Measurements from ENCODE around the gene SKA3. TPM values are rescaled to one million over a fixed set of nuclear protein-coding genes. Genes with fewer than 3 reads are reported as not detected.
"Not testable (repeated sequence)": the region's sequence is repeated elsewhere in the genome, so short reads cannot be mapped to it uniquely, and the experiment has no call there.

The SKA3 gene
- polyA plus RNA-seq, 1 of the 3 experiments (the other 2 are of a cell fraction) = 5.9 TPM

GRCh38 chr13:21173767-21174166 is 2.6 kb downstream of the SKA3 start:
- H3K4me1 ChIP-seq (ENCODE audit: control insufficient read depth in 1 of 2, insufficient read depth in 2 of 2, low read depth in 1 of 2, low read length in 1 of 2); DNase-seq; H3K9me3 ChIP-seq; H3K9ac ChIP-seq; CTCF ChIA-PET; H4K20me1 ChIP-seq (ENCODE audit: insufficient read depth); H2AFZ ChIP-seq (ENCODE audit: low read depth); H3K27ac ChIP-seq (ENCODE audit: low read depth in 2 of 2, low read length in 1 of 2); H3K9me2 ChIP-seq; H3K4me3 ChIP-seq (ENCODE audit: low read depth in 2 of 2, low read length in 1 of 2); H3K4me2 ChIP-seq; POLR2A ChIA-PET; H3K27me3 ChIP-seq (ENCODE audit: insufficient read depth): not testable (repeated sequence)
- Histone ChIP-seq H3K36me3 (replicated peaks in 1 of 2; ENCODE audit: control insufficient read depth in 1 of 2, insufficient read depth in 2 of 2, low read length in 1 of 2) (peaks cover 0 to 11% of the 10 kb centered on the region in 2 experiments), H3F3A (replicated peaks; ENCODE audit: insufficient read depth) (peaks cover 15% of the 10 kb centered on the region), H3K79me2 (ENCODE audit: insufficient read depth) (peaks cover 94% of the 10 kb centered on the region)
- 0% methylated on average over 1 of the region's 1 CpG for WGBS (ENCODE audit: low lambda C conversion rate)

GRCh38 chr13:21171420-21171819 is 4.9 kb downstream of the SKA3 start:
- H3K4me1 ChIP-seq (ENCODE audit: control insufficient read depth in 1 of 2, insufficient read depth in 2 of 2, low read depth in 1 of 2, low read length in 1 of 2) = peaks cover 0 to 5% of the 10 kb centered on the region in 2 experiments; a peak in 1 of 4 replicates
- 98% methylated on average over 9 of the region's 9 CpGs for WGBS (ENCODE audit: low lambda C conversion rate)
- TF ChIP-seq NFIC (IDR thresholded peaks at IDR 0.05; ENCODE audit: borderline replicate concordance) (no peak), JUND (IDR thresholded peaks at IDR 0.05) (no peak), GATA2 (CRISPR knock-in tag; IDR thresholded peaks at IDR 0.05) (no peak), IRF3 (IDR thresholded peaks at IDR 0.05; ENCODE audit: low read depth, low read length) (no peak), EP300 (IDR thresholded peaks at IDR 0.05; ENCODE audit: borderline replicate concordance in 1 of 2, low read depth in 1 of 2, low read length in 1 of 2) (no peak), ZBTB33 (IDR thresholded peaks at IDR 0.05; ENCODE audit: borderline replicate concordance, low read depth) (no peak), FOSL2 (IDR thresholded peaks at IDR 0.05; ENCODE audit: borderline replicate concordance, low read depth) (no peak), TAF1 (IDR thresholded peaks at IDR 0.05; ENCODE audit: borderline replicate concordance, low read depth, low read length) (no peak), TCF12 (IDR thresholded peaks at IDR 0.05) (no peak), YY1 (IDR thresholded peaks at IDR 0.05; ENCODE audit: low read depth) (no peak), ELF1 (IDR thresholded peaks at IDR 0.05) (no peak), SIN3A (IDR thresholded peaks at IDR 0.05; ENCODE audit: borderline replicate concordance, low read depth, low read length) (no peak), RXRA (IDR thresholded peaks at IDR 0.05; ENCODE audit: borderline replicate concordance, low read depth) (no peak)
- TF ChIP-seq, protein P1, sequence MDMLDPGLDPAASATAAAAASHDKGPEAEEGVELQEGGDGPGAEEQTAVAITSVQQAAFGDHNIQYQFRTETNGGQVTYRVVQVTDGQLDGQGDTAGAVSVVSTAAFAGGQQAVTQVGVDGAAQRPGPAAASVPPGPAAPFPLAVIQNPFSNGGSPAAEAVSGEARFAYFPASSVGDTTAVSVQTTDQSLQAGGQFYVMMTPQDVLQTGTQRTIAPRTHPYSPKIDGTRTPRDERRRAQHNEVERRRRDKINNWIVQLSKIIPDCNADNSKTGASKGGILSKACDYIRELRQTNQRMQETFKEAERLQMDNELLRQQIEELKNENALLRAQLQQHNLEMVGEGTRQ (IDR thresholded peaks at IDR 0.05; ENCODE audit: borderline replicate concordance, low read depth, low read length) = no peak
- TF ChIP-seq, protein P2, sequence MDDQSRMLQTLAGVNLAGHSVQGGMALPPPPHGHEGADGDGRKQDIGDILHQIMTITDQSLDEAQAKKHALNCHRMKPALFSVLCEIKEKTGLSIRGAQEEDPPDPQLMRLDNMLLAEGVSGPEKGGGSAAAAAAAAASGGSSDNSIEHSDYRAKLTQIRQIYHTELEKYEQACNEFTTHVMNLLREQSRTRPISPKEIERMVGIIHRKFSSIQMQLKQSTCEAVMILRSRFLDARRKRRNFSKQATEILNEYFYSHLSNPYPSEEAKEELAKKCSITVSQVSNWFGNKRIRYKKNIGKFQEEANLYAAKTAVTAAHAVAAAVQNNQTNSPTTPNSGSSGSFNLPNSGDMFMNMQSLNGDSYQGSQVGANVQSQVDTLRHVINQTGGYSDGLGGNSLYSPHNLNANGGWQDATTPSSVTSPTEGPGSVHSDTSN (IDR thresholded peaks at IDR 0.05) = no peak
- TF ChIP-seq, protein P3, sequence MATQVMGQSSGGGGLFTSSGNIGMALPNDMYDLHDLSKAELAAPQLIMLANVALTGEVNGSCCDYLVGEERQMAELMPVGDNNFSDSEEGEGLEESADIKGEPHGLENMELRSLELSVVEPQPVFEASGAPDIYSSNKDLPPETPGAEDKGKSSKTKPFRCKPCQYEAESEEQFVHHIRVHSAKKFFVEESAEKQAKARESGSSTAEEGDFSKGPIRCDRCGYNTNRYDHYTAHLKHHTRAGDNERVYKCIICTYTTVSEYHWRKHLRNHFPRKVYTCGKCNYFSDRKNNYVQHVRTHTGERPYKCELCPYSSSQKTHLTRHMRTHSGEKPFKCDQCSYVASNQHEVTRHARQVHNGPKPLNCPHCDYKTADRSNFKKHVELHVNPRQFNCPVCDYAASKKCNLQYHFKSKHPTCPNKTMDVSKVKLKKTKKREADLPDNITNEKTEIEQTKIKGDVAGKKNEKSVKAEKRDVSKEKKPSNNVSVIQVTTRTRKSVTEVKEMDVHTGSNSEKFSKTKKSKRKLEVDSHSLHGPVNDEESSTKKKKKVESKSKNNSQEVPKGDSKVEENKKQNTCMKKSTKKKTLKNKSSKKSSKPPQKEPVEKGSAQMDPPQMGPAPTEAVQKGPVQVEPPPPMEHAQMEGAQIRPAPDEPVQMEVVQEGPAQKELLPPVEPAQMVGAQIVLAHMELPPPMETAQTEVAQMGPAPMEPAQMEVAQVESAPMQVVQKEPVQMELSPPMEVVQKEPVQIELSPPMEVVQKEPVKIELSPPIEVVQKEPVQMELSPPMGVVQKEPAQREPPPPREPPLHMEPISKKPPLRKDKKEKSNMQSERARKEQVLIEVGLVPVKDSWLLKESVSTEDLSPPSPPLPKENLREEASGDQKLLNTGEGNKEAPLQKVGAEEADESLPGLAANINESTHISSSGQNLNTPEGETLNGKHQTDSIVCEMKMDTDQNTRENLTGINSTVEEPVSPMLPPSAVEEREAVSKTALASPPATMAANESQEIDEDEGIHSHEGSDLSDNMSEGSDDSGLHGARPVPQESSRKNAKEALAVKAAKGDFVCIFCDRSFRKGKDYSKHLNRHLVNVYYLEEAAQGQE (IDR thresholded peaks at IDR 0.05; ENCODE audit: low read depth, low read length) = no peak
- TF ChIP-seq, protein P4, sequence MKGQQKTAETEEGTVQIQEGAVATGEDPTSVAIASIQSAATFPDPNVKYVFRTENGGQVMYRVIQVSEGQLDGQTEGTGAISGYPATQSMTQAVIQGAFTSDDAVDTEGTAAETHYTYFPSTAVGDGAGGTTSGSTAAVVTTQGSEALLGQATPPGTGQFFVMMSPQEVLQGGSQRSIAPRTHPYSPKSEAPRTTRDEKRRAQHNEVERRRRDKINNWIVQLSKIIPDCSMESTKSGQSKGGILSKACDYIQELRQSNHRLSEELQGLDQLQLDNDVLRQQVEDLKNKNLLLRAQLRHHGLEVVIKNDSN (IDR thresholded peaks at IDR 0.05; ENCODE audit: borderline replicate concordance, low read depth) = no peak

More at GRCh38 chr13:21171420-21171819, 4.9 kb downstream of the SKA3 start:
- ChIA-PET POLR2A (no interaction called here), CTCF (interaction anchor here (0.8 to 1.6 kb wide), 2 partner anchors 21 to 23 kb away, joined by 3 read pairs; no protein-coding TSS in a partner anchor)
- no peak for DNase-seq
- H3K4me3 ChIP-seq (ENCODE audit: low read depth in 2 of 2, low read length in 1 of 2) = no peak overlapping the region
- no peak overlapping the region for H3K9ac ChIP-seq
- peaks cover 15% of the 10 kb centered on the region for H3F3A ChIP-seq (replicated peaks; ENCODE audit: insufficient read depth)
- peaks cover 0 to 12% of the 10 kb centered on the region in 2 experiments for H3K36me3 ChIP-seq (replicated peaks in 1 of 2; ENCODE audit: control insufficient read depth in 1 of 2, insufficient read depth in 2 of 2, low read length in 1 of 2)
- H3K4me2 ChIP-seq = no peak overlapping the region
- no peaks in the 10 kb centered on the region for H3K9me2 ChIP-seq
- no peak overlapping the region for H3K27ac ChIP-seq (ENCODE audit: low read depth in 2 of 2, low read length in 1 of 2)
- H3K79me2 ChIP-seq (ENCODE audit: insufficient read depth) = peaks cover 89% of the 10 kb centered on the region
- no peaks in the 10 kb centered on the region for H4K20me1 ChIP-seq (ENCODE audit: insufficient read depth)
- H3K9me3 ChIP-seq = no peaks in the 10 kb centered on the region
- no peaks in the 10 kb centered on the region for H3K27me3 ChIP-seq (ENCODE audit: insufficient read depth)
- no peak overlapping the region for H2AFZ ChIP-seq (ENCODE audit: low read depth)
